Vagina (tissue), 2 donors: ENCODE data around the gene CD48. TPM values are rescaled to one million over a fixed set of nuclear protein-coding genes. Genes with fewer than 3 reads are reported as not detected.

Source experiments
- DNase-seq, 2 donors: peaks; one replicate each; pipeline ENCODE4 v3.0.0-alpha.2; 2017; ENCODE audit errors: extremely low spot score in 2 of 2
- H3K27ac ChIP-seq: fragments of 200-600 bp; sonication (generic); one replicate; pipeline ENCODE4 v1.5.1; 2019
- H3K27me3 ChIP-seq: fragments of 200-600 bp; sonication (generic); one replicate; pipeline ENCODE4 v1.5.1; 2019
- H3K36me3 ChIP-seq, 2 donors: fragments of 200-600 bp; sonication (generic); one replicate each; pipeline ENCODE4 v1.5.1; 2017 to 2019
- H3K4me1 ChIP-seq: fragments of 200-600 bp; sonication (generic); one replicate; pipeline ENCODE4 v1.5.1; 2019
- H3K4me3 ChIP-seq, 2 donors: fragments of 200-600 bp; sonication (generic); 1 replicate in 1 of 2; 2 replicates in 1 of 2; pipeline ENCODE4 v1.5.1; 2016 to 2019
- H3K9me3 ChIP-seq: fragments of 200-600 bp; sonication (generic); one replicate; pipeline ENCODE4 v1.5.1; 2019
- POLR2A ChIP-seq, 2 donors: fragments of 450-650 bp; IDR thresholded peaks; one replicate each; pipeline ENCODE4 v1.6.1; 2017; ENCODE audit warnings: antibody characterized with exemption in 2 of 2, mild to moderate bottlenecking in 2 of 2, moderate library complexity in 2 of 2
- POLR2AphosphoS5 ChIP-seq, 2 donors: sonication (generic); formaldehyde crosslinking; IDR thresholded peaks; one replicate each; pipeline ENCODE4 v1.9.0; 2017; ENCODE audit warnings: antibody characterized with exemption in 2 of 2, mild to moderate bottlenecking in 2 of 2, low read depth in 1 of 2; ENCODE audit not compliant: insufficient read depth in 1 of 2
- intact Hi-C: fragments of 100-400 bp; cut with DNase I; formaldehyde crosslinking; loops from one replicate; pipeline ENCODE4 v1.15.1; 2023
- total RNA-seq: library from RNA; depleted of rRNA; stranded (reverse); fragments of >200 nt; gene quantifications from one replicate; pipeline ENCODE4 v1.2.3, GENCODE V29; 2016
- TF ChIP-seq, protein P1 (sequence below), 3 experiments: fragments of 450-650 bp in 2 of 3; fragments of 200-600 bp in 1 of 3; sonication (generic) in 1 of 3; IDR thresholded peaks; one replicate each; pipeline ENCODE4 v1.5.1; 2017 to 2019; ENCODE audit warnings: antibody characterized with exemption in 3 of 3, mild to moderate bottlenecking in 2 of 3, moderate library complexity in 2 of 3

CD48 gene
- total RNA-seq, 1 donor from 2014 or later = 4.7 TPM

DNA sequence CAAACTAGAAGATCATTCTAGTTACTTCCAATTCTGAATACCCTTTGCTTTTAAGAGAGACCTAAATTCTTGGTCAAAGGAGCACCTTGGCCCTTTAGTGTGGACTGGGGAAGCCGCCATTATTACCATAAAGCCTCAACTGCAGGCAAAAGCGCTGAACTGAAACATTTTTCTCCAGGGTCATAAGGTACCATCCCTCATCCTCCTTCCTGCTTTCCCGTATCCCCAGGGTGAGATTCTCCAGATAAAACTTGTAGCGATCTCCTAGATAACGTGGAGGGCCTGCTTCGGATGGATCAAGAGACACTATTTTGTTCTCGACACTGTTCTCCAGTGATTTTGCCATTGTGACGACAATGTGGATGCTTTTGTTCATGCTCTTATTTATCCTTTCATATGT lies 74.6 kb downstream of the CD48 start:
- TF ChIP-seq POLR2AphosphoS5 (IDR thresholded peaks at IDR 0.05; ENCODE audit: insufficient read depth in 1 of 2, low read depth in 1 of 2) (no peak), POLR2A (IDR thresholded peaks at IDR 0.05) (no peak)
- TF ChIP-seq, protein P1, sequence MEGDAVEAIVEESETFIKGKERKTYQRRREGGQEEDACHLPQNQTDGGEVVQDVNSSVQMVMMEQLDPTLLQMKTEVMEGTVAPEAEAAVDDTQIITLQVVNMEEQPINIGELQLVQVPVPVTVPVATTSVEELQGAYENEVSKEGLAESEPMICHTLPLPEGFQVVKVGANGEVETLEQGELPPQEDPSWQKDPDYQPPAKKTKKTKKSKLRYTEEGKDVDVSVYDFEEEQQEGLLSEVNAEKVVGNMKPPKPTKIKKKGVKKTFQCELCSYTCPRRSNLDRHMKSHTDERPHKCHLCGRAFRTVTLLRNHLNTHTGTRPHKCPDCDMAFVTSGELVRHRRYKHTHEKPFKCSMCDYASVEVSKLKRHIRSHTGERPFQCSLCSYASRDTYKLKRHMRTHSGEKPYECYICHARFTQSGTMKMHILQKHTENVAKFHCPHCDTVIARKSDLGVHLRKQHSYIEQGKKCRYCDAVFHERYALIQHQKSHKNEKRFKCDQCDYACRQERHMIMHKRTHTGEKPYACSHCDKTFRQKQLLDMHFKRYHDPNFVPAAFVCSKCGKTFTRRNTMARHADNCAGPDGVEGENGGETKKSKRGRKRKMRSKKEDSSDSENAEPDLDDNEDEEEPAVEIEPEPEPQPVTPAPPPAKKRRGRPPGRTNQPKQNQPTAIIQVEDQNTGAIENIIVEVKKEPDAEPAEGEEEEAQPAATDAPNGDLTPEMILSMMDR (IDR thresholded peaks at IDR 0.05) = no peak
- H3K4me3 ChIP-seq = no peak overlapping the region
- DNase-seq = no peak
- no peaks in the 10 kb centered on the region for H3K9me3 ChIP-seq
- intact Hi-C loops = no loop called here
- no peaks in the 10 kb centered on the region for H3K4me1 ChIP-seq
- H3K27ac ChIP-seq = no peak overlapping the region
- H3K36me3 ChIP-seq = no peaks in the 10 kb centered on the region
- no peaks in the 10 kb centered on the region for H3K27me3 ChIP-seq

DNA sequence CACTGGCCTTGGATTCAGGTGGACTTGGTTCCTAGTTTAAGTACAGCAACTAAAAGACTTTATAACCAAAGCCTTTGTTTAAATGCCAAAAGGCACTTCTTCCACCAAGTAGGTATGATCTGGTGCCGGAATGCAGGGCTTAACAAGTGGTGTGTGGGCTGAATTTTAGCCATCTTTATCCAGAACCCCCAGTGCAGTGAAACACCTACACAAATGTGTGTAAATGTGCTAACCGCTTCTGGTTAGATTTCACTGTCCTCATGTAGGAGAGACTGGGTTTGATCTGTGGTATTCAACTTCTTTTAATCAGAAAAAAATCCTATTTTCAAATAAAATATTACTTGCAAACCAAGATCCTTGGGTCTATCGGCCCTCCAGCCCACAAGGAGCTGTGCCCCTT lies 75.1 kb downstream of the CD48 start:
- no peak for DNase-seq
- H3K27me3 ChIP-seq = no peaks in the 10 kb centered on the region
- H3K9me3 ChIP-seq = no peaks in the 10 kb centered on the region
- no peaks in the 10 kb centered on the region for H3K4me1 ChIP-seq
- intact Hi-C loops = no loop called here
- H3K4me3 ChIP-seq = no peak overlapping the region
- TF ChIP-seq, protein P1 (IDR thresholded peaks at IDR 0.05) = no peak
- H3K36me3 ChIP-seq = no peaks in the 10 kb centered on the region
- no peak overlapping the region for H3K27ac ChIP-seq

DNA sequence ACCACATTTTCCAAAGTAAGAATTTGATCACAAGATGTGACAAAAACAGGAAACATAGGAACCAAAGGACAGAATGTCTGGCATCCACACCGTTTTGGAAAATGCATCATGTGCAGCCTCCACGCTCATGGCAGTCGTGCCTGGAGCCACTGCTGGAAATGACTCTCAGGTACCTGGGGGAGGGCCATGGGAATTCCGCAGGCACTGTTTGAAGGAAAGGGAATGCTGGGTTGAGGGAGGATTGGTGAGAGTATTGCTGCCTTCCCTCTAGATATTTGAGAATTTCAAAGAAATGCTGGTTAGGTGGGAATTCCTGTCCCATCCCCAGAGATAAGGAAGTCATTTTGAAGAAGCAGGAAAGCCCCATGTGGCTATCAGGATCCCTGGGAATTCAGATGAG lies 75.5 kb downstream of the CD48 start:
- intact Hi-C loops = no loop called here

DNA sequence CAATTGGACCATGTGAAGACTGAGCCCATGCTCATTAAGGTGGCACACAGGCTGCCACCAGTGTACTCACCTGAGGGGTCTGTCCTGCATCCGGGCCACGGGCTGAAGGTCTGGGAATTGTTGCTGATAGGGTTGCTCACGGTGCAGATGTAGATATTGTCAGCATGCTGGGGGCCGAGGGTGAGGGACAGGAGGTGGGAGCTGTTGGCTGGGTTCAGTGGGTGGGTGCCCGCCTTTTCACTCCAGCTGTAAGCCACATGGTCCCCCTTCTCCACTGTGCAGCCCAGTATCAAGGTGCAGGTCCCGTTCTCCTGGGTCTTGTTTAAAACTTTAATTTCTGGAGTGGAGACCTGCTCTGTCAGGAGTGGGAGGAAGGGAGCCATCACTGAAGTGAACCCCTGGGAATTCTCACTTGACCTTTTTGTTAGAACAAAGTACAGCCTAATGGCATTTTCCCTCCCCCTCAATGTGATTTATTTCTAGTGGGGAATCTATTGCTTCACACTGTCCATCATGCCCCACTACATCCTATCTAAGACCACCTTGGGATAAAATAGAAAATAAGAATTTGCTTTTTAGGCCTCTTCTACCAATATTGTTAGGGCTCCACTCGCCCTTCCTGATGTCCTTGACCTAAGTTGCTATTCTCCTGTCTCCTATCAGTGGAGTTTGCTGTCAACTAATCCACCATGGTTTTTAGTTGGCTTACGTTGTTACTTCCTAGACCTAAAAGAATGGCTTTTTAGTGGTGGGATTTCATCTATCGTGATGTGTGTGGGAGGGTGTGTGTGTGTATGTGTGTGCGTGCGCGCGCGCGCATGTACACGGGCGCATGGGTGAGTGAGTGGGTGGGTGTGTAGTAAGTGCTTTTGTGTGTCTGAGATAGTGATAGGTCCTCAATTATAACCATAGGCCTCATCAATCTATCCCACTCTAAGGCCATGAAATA lies 76.8 kb downstream of the CD48 start:
- no peaks in the 10 kb centered on the region for H3K36me3 ChIP-seq
- intact Hi-C loops = no loop called here
- TF ChIP-seq POLR2A (IDR thresholded peaks at IDR 0.05) (no peak), POLR2AphosphoS5 (IDR thresholded peaks at IDR 0.05; ENCODE audit: insufficient read depth in 1 of 2, low read depth in 1 of 2) (no peak)
- TF ChIP-seq, protein P1 (IDR thresholded peaks at IDR 0.05) = no peak
- H3K4me1 ChIP-seq = no peaks in the 10 kb centered on the region
- H3K4me3 ChIP-seq = no peak overlapping the region
- no peak for DNase-seq
- H3K27ac ChIP-seq = no peak overlapping the region
- no peaks in the 10 kb centered on the region for H3K27me3 ChIP-seq
- H3K9me3 ChIP-seq = no peaks in the 10 kb centered on the region

More for the DNA sequence above, 75.5 kb downstream of the CD48 start:
- H3K4me3 ChIP-seq = no peak overlapping the region
- no peaks in the 10 kb centered on the region for H3K4me1 ChIP-seq
- no peaks in the 10 kb centered on the region for H3K36me3 ChIP-seq
- H3K27ac ChIP-seq = no peak overlapping the region
- no peak for DNase-seq
- no peaks in the 10 kb centered on the region for H3K27me3 ChIP-seq
- H3K9me3 ChIP-seq = no peaks in the 10 kb centered on the region
- TF ChIP-seq, protein P1 (IDR thresholded peaks at IDR 0.05) = no peak

DNA sequence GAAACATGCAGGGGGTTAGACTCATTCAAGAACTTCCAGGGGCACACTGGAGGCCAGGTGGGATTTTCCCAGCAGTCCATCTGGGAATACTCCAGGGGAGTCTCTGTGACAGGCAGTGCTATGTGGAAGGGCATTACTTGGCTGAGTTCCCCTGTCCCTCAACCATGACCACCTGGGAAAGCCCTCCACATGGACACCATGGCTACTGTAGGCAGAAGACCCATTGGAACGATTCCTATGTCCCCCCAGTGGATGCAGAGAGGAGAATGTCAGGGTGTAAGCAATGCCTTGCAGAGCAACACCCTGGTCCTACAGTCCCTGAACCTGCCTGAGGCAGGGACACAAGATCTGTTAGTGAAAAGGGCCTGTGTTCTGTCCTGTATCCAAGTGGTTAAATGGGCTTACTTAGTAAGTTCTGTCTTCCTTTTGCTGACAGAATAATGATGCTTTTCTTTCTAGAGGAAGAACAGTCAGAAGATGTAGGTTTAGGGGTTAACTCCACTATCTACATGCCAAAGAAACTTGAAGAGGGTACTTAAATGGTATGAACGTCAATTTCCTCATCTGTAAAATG lies 78.2 kb downstream of the CD48 start:
- no peak for DNase-seq
- Histone ChIP-seq H3K27me3 (no peaks in the 10 kb centered on the region), H3K9me3 (no peaks in the 10 kb centered on the region), H3K27ac (no peak overlapping the region), H3K4me3 (no peak overlapping the region), H3K36me3 (no peaks in the 10 kb centered on the region), H3K4me1 (no peaks in the 10 kb centered on the region)
- no peak for TF ChIP-seq POLR2A (IDR thresholded peaks at IDR 0.05)
- TF ChIP-seq POLR2AphosphoS5 (IDR thresholded peaks at IDR 0.05; ENCODE audit: insufficient read depth in 1 of 2, low read depth in 1 of 2) = no peak
- TF ChIP-seq, protein P1 (IDR thresholded peaks at IDR 0.05) = no peak
- intact Hi-C loops = no loop called here
